22Rv1 (cell line): ENCODE data around the gene PDE3B.

Experiments used
- H3K27ac ChIP-seq: fragments of 450-650 bp; 2 replicates; pipeline ENCODE4 v1.5.1; 2017
- CTCF ChIP-seq: fragments of 450-650 bp; IDR thresholded peaks from 2 replicates; pipeline ENCODE4 v1.5.1; 2017; ENCODE audit warnings: mild to moderate bottlenecking
- ZFX ChIP-seq: fragments of 450-650 bp; IDR thresholded peaks from 2 replicates; pipeline ENCODE4 v1.6.1; 2017; ENCODE audit warnings: antibody characterized with exemption, borderline replicate concordance

PDE3B gene

DNA sequence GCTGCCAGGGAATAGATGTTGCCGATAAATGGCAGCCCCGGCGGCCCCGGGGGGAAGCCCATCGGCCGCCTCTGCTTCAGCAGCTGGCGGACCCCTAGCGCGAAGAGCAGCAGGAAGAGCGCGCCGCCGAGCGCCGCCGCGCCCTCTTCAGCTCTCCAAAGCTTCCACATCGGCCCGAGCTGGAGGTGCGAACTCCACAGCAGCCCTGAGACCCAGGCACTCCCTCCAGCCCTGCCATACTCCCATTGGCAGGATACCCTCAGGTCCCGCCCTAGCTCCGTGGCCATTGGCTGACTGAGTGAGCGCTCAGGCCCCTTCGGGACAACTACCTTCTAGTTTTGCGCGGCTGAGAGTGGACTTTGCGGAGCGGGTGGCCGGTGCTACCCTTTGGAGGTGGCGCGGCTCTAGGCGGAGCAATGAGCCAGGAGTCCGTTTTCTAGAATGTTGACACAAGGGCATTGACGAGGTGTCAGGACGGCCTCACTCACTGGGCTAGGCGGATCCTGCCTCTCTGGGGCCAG lies 248.5 kb downstream of the PDE3B start, which contains the start of gene CYP2R1:
TSS of gene CYP2R1 (minus strand) at position 196 of the 521 bp plus-strand sequence. CDS start at position 170, 26 bp downstream.
- peak within 1 kb of the TSS; percentile 88 for H3K27ac ChIP-seq
- TF ChIP-seq CTCF (peak; percentile 36), ZFX (no peak)

DNA sequence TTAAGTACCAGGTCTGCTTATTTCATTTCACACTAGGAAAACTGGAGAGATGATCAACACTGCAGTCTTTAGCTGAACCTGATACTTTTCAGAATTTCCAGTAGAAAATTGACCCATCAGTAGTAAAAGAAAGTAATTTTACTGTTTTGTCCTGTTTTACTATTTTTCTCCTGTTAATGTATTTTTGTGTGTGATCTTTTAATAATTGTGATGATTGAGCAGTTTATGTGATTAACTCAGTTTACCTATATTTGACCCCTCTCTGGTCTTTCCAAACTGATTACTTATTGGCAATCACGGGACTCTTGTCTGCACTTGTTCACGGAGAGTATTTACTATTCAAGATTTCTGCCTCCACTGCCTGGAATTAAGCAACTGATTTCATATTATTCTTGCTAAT lies 249.0 kb downstream of the PDE3B start:
- no peak for TF ChIP-seq ZFX
- TF ChIP-seq CTCF, result no peak
- H3K27ac ChIP-seq, result peak overlapping the region; percentile 88

DNA sequence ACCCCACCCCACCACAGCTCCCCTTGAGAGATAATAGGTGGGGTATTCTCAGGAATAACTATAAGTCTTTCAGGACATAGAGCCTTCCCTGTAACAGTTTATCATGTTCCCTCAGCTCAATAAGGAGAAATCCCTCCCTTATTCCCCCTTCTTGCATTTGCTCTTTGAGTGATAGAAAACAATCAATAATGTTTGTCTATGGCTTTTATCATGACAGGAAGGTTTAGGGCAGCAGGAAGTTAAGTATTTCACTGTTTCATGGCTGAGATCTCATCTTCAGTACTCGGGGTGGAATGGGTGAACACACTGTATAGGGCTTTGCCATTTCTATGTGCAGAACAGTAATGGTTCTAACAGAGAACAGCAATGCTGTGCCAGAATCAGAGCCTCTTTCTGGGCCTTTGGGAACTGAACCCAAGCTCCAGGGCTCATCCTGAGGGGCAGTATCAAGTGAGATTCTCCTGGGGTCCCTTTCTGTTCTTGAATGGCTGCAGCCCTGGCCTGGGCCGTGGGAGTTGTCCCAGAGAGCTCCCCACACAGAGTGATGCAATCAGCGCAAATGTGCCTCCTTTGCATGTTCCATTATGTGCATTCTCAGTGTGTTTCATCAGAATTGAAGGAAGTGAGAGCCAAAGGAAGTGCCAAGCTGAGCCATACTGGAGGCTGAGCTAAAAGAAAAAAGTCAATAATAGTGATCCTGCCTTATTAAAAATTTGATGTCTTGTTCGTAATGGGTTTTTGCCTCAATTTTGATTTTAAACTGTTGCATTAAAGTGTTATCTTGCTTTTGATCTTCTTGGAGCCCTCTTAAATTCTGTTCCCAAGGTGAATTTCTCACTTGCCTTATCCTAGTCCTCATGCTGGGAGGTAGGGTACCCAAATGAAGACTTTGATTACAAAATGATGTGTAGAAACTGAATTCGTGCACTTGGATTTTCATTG lies 251.3 kb downstream of the PDE3B start:
- TF ChIP-seq CTCF, result no peak
- no peak for TF ChIP-seq ZFX
- H3K27ac ChIP-seq, result no peak overlapping the region

GRCh38 chr11:14898355-14898754 lies 254.8 kb downstream of the PDE3B start:
- TF ChIP-seq CTCF (no peak), ZFX (no peak)
- H3K27ac ChIP-seq, result no peak overlapping the region

- TF ChIP-seq ZFX (no peak), CTCF (no peak)
- H3K27ac ChIP-seq, result 0 out of 2 replicates have a peak overlapping the region, but pooled peaks have one; percentile 2
Measured at GRCh38 chr11:14898906-14899305, 255.3 kb downstream of the PDE3B start.

GRCh38 chr11:14902650-14903350 lies 259.2 kb downstream of the PDE3B start:
- TF ChIP-seq CTCF (no peak), ZFX (no peak)
- H3K27ac ChIP-seq, result no peak overlapping the region

DNA sequence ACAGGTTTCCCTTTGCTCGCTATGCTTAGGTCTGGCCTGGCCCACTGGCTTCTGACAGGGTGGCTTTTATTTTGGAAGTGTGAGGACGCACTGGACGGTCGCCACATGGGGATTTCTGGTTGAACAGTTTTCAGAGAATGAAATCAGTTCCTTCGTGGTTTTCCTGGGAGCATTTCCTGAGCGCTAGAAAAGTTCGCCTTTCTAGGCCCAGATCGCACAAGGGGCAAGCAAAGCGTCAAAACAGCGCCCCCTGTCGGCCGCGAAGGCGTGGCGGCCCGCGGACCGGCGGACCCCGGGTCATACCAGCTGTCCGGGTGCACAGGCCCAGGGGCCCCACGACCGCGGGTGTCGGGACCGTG lies 261.1 kb downstream of the PDE3B start:
- TF ChIP-seq CTCF (peak; percentile 60), ZFX (no peak)
- no peak overlapping the region for H3K27ac ChIP-seq
